Activated gamma-delta T cell (primary cell): ENCODE measurements around the gene STX8.
"Not testable (repeated sequence)": the region's sequence is repeated elsewhere in the genome, so short reads cannot be mapped to it uniquely, and the experiment has no call there.

ENCODE experiments used
- DNase-seq: peaks from one replicate; lab custom pipeline; 2025; lab: John Stamatoyannopoulos, UW

Gene STX8

GRCh38 chr17:9499041-9499440 is 76.6 kb downstream of the STX8 start:
- DNase-seq: no peak

DNA sequence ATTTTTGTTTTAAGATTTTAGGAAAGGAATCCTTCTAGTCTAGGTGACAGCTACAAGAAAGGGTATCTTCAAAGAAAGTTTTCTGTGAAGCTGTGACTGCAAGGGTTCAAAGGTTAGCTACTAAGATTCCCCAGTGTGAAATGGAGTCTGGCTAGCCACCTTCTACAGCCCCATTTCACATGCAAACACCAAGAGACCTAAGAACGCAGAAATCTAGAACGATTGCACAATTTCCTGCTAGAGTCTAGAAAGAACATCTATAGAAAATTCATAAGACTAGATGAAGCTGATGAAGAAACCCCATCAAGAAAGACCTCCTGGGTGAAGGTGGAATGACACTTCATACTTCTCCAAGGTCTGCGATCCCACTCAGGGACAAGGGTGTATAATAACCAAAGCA is 77.1 kb downstream of the STX8 start:
- DNase-seq: no peak

- no peak for DNase-seq
Observed at GRCh38 chr17:9488556-9488955, 87.1 kb downstream of the STX8 start.

DNA sequence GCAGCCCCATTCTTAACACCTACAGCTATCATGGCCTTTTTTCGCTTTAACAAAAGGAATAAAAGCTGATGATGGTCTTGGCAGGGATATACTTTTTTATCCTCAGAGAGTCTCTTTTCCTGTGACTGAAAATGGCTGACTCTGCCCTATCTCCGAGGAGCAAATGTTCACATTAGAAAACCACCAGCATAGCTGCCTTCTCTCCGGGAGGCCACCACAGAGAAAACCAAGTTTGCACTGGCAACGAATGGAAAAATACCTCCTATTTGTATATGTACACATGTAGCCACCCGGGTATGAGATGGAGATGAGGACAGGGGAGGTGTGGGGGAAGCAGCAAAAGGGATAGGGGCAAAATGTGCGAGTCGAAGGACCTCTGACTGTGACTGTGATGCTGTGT is 88.2 kb downstream of the STX8 start:
- DNase-seq: no peak

GRCh38 chr17:9484789-9485188 is 90.8 kb downstream of the STX8 start:
- DNase-seq: no peak

DNA sequence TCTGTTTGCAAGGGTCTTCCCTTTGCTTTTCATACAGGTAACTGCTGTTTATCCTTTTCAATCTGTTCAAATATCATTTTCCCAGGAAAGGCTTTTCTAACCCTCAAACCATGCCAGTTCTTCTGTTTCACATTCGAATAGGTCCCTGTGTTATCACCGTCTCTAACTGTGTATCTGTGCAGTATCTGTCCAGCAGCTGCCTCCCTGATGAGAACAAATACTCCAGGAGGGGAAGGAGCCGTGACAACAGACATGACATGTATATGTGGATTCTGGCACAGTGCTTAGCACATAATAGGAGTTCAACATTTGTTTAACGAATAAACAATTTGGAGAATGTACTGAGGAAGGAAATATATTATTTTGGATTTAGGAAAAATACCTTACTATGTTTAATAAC is 95.7 kb downstream of the STX8 start:
- DNase-seq: no peak

DNA sequence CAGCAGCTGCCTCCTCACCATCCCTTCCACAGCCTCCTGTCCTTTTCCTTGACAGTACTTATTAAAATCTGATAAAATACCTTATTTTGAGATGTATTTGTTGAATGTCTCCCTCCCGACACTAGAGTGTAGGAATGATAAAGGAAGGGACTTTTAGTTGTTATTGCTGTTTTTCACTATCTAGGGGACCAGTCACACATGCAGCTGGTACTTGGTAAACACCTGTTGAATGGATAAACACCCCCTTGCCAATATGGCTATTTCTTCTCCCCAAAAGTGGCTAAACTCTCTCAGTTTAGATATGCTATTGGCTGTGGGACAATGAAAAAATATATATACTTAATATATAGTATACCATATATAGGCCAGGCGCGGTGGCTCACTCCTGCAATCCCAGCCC is 96.7 kb downstream of the STX8 start:
- no peak for DNase-seq

GRCh38 chr17:9475101-9475658 is 100.4 kb downstream of the STX8 start:
- no peak for DNase-seq

DNA sequence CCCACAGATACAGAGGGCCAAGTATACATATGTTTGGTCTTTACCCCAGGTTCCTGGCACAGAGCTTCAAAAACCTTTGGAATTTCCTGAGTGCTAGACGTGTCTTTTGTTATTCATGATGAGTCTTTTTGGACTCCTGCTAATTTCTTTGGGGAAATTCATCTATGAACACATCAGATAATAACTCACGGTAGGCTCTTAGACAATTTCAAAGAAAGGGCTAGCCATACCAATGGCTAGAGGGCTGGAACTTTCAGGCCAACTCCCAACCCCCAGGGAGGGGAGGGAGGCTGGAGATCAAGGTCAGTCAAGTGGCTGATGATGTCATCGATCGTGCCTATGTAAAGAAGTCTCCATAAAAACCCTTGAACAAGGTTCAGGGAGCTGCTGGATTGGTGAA is 101.9 kb downstream of the STX8 start:
- DNase-seq: no peak

DNA sequence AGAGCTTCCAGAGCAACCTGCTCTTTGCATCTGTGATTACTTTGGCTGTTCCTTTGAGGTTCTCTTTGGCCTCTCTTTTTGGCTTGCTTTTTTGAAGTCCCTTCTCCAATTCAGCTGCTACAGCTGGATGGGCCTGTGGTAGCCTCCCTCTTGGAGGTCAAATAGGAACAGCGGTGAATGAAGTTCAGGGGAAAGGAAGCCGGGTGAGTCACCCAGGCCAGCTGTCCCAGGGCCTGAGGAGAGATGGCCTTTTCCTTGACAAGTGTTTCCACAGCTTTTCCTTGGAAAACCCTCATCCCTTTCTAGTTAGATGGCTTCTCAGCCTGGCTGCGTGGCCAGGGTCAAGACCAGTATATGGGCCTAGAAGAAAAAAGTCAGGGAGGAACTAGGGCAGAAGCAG is 103.1 kb downstream of the STX8 start:
- no peak for DNase-seq

- no peak for DNase-seq
Observed at GRCh38 chr17:9472094-9472493, 103.5 kb downstream of the STX8 start.

DNA sequence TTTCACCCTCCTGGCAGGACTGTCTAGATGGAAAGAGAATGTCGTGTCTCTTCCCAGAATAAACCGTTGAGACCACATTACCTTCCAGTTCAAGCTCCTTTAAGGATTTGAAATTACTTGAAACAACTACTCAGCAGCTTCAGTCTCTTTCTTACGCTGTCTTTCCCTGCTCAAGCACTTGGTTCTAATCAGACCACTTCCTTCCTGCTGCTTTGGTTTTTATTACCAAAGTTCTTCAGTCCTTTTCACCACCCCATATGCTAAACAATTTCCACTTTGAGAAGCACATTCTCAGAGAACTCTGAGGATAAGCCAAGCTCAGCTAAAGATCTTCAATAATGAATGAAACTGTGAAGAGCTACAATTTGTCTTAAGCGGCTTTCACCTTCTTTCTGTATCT is 105.4 kb downstream of the STX8 start:
- no peak for DNase-seq

- DNase-seq: no peak
Observed at GRCh38 chr17:9468937-9469336, 106.7 kb downstream of the STX8 start.

DNA sequence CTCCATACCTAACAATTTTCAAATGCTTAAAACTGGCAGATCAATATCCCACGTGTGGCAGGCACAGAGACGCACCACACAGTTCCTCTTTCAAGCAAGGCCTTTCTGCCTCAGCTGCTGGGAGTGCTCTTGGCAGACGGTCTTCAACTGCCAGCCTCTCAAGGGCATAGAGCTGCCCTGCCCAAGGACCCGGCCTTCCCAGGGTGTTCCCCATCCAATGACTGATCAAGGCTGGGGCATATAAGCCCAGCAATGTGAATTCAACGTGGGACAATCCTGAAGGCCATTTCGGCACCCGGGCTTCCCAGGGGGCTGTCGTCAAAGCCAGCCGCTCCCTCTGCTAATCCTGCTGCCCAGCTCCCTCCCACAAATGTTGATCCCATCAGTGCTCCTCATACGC is 107.1 kb downstream of the STX8 start:
- DNase-seq: no peak

- DNase-seq: no peak
Observed at GRCh38 chr17:9467518-9467917, 108.1 kb downstream of the STX8 start.

- DNase-seq: no peak
Observed at GRCh38 chr17:9465210-9465921, 110.3 kb downstream of the STX8 start.

GRCh38 chr17:9457005-9457404 is 118.6 kb downstream of the STX8 start:
- no peak for DNase-seq

- no peak for DNase-seq
Observed at GRCh38 chr17:9456330-9456729, 119.3 kb downstream of the STX8 start.

GRCh38 chr17:9451934-9452333 is 123.7 kb downstream of the STX8 start:
- DNase-seq: no peak

- not testable (repeated sequence) for DNase-seq
Observed at GRCh38 chr17:9447298-9447697, 128.3 kb downstream of the STX8 start.

DNA sequence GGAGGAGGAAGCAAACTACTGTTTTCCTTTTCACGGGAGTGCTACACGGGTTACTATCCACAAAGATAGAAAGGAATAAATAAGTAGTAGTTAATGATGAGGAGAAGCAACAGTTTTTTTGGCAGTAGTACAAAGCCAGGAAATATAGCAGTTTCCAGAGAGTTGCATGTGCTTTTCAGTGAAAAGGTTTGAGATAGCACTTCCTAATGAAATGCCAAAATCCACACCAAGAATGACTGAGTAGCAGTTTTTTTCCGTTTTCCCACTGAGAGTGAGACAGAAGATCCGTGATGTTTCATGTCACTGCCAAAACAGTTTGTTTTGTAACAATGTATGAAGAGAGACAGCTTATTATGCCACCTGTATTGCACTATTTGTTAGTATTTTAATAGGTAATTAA is 129.1 kb downstream of the STX8 start:
- DNase-seq: no peak

GRCh38 chr17:9445424-9445823 is 130.2 kb downstream of the STX8 start:
- no peak for DNase-seq

- no peak for DNase-seq
Observed at GRCh38 chr17:9444687-9445086, 130.9 kb downstream of the STX8 start.

GRCh38 chr17:9443811-9444210 is 131.8 kb downstream of the STX8 start:
- DNase-seq: no peak
